SK-N-SH treated with all-trans-retinoic acid at 6 μM for 48 hours (cell line): ENCODE measurements around the gene CACNA2D3.
A peak's percentile ranks its signal among the peaks of the same experiment; 100 is the strongest.

Experiments used
- ATAC-seq: fragments of 200-7000 bp; cut with Tn5 transposase; 3 replicates; pipeline ENCODE4 v1.9.1; 2020; ENCODE audit warnings: mild to moderate bottlenecking, moderate library complexity
- ARNTL ChIP-seq: fragments of 450-650 bp; formaldehyde crosslinking; IDR thresholded peaks from 2 replicates; pipeline ENCODE4 v1.5.0; 2020; ENCODE audit warnings: low read depth, mild to moderate bottlenecking, moderate library complexity, borderline replicate concordance
- BACH2 ChIP-seq: fragments of 250-450 bp; sonication (Bioruptor Pico); IDR thresholded peaks from 2 replicates; pipeline ENCODE4 v1.9.0; 2021; ENCODE audit warnings: mild to moderate bottlenecking, borderline replicate concordance
- CSDC2 ChIP-seq: fragments of 250-450 bp; sonication (Bioruptor Pico); IDR thresholded peaks from 2 replicates; pipeline ENCODE4 v1.5.0; 2020; ENCODE audit warnings: mild to moderate bottlenecking, moderate library complexity
- ESRRG ChIP-seq: fragments of 250-450 bp; sonication (Bioruptor Pico); IDR thresholded peaks from 2 replicates; pipeline ENCODE4 v1.6.1; 2021; ENCODE audit warnings: mild to moderate bottlenecking
- GLIS3 ChIP-seq: fragments of 250-450 bp; sonication (Bioruptor Pico); IDR thresholded peaks from 2 replicates; pipeline ENCODE4 v1.5.0; 2020; ENCODE audit warnings: mild to moderate bottlenecking, moderate library complexity
- ISL1 ChIP-seq: fragments of 250-450 bp; sonication (Bioruptor Pico); IDR thresholded peaks from 2 replicates; pipeline ENCODE4 v2.1.2; 2022; ENCODE audit warnings: mild to moderate bottlenecking, moderate library complexity
- OSR1 ChIP-seq: fragments of 250-450 bp; sonication (Bioruptor Pico); IDR thresholded peaks from 2 replicates; pipeline ENCODE4 v1.8.0; 2022; ENCODE audit warnings: moderate library complexity, mild to moderate bottlenecking, inconsistent platforms
- PPARA ChIP-seq: fragments of 250-450 bp; sonication (Bioruptor Pico); IDR thresholded peaks from 2 replicates; pipeline ENCODE4 v1.5.0; 2020; ENCODE audit warnings: mild to moderate bottlenecking, borderline replicate concordance
- SNAI2 ChIP-seq: fragments of 250-450 bp; sonication (Bioruptor Pico); IDR thresholded peaks from 2 replicates; pipeline ENCODE4 v1.5.0; 2020; ENCODE audit warnings: mild to moderate bottlenecking, moderate library complexity
- TCF4 ChIP-seq: fragments of 250-450 bp; sonication (Bioruptor Pico); IDR thresholded peaks from 2 replicates; pipeline ENCODE4 v1.8.0; 2021; ENCODE audit warnings: mild to moderate bottlenecking, moderate library complexity, borderline replicate concordance
- TOX ChIP-seq: fragments of 250-450 bp; sonication (Bioruptor Pico); IDR thresholded peaks from 2 replicates; pipeline ENCODE4 v1.8.0; 2021; ENCODE audit warnings: mild to moderate bottlenecking, moderate library complexity, borderline replicate concordance
- ZC3H10 ChIP-seq: fragments of 250-450 bp; sonication (Bioruptor Pico); IDR thresholded peaks from 2 replicates; pipeline ENCODE4 v1.5.1; 2021; ENCODE audit warnings: mild to moderate bottlenecking, moderate library complexity
- ZFP3 ChIP-seq: fragments of 250-450 bp; sonication (Bioruptor Pico); IDR thresholded peaks from 2 replicates; pipeline ENCODE4 v1.5.0; 2020; ENCODE audit warnings: mild to moderate bottlenecking, moderate library complexity
- ZNF565 ChIP-seq: fragments of 450-650 bp; formaldehyde crosslinking; conservative IDR thresholded peaks from 2 replicates; pipeline ENCODE4 v1.5.0; 2020; ENCODE audit warnings: low read depth, mild to moderate bottlenecking, moderate library complexity
- ZNF8 ChIP-seq: fragments of 450-650 bp; formaldehyde crosslinking; IDR thresholded peaks from 2 replicates; pipeline ENCODE4 v1.5.0; 2020; ENCODE audit warnings: mild to moderate bottlenecking, moderate library complexity
- TF ChIP-seq, protein P1 (sequence below): fragments of 250-450 bp; sonication (Bioruptor Pico); IDR thresholded peaks from 2 replicates; pipeline ENCODE4 v1.5.1; 2021; ENCODE audit warnings: mild to moderate bottlenecking, moderate library complexity
- TF ChIP-seq, protein P2 (sequence below): fragments of 250-450 bp; sonication (Bioruptor Pico); IDR thresholded peaks from 2 replicates; pipeline ENCODE4 v1.5.1; 2020; ENCODE audit warnings: low read depth, mild to moderate bottlenecking, moderate library complexity
- TF ChIP-seq, protein P3 (sequence below): fragments of 250-450 bp; sonication (Bioruptor Pico); IDR thresholded peaks from 2 replicates; pipeline ENCODE4 v1.5.0; 2020; ENCODE audit warnings: mild to moderate bottlenecking, moderate library complexity
- TF ChIP-seq, protein P4 (sequence below): fragments of 250-450 bp; sonication (Bioruptor Pico); IDR thresholded peaks from 2 replicates; pipeline ENCODE4 v1.8.0; 2020; ENCODE audit warnings: mild to moderate bottlenecking, moderate library complexity, borderline replicate concordance
- TF ChIP-seq, protein P5 (sequence below): fragments of 250-450 bp; sonication (Bioruptor Pico); IDR thresholded peaks from 2 replicates; pipeline ENCODE4 v1.8.0; 2021; ENCODE audit warnings: low read depth, mild to moderate bottlenecking, moderate library complexity, borderline replicate concordance

The CACNA2D3 gene

DNA sequence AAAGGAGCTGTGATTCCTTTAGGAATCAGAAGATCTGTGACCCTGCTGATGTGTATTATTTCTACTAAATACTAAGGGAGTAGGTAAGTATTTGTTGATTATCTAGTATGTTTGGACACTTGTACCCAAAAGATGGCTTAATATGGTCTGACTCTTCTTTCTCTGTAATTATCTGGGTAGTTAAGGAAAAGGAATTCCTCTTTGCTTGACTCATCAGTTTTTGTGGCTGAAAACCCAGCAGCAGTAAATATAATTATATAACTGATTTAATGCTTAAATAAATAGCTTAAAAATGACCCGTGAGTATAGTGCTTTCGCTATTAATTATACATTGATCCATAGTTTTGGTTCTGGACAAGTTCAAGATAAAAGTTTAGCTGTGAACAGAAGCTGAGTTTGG, 649.7 kb downstream of the CACNA2D3 start:
- no peak for TF ChIP-seq PPARA (CRISPR knock-in tag)
- peak; percentile 53; the same call in 1 of the 2 replicates for TF ChIP-seq ISL1 (CRISPR knock-in tag)
- ATAC-seq, result no peak

DNA sequence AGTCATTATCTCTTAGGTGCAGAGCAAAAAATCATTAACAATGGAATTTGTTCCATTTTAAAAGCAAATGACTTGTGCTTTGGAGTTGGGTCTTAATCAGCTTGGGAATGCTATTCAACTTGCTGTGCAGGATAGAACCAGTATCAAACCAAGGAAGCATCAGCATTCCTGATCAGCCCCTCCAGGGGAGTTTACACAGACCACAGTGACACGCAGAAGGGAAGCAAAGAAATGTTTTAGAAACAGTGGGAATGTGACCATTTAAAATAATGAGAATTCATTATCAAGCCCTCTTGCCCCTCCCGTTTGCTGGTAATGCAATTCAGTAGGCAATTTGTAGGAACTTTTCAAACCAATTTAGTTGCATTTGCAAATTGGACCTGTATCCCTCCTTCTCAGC, 650.4 kb downstream of the CACNA2D3 start:
- ATAC-seq, result no peak
- no peak for TF ChIP-seq ESRRG
- TF ChIP-seq ARNTL (CRISPR knock-in tag), result no peak
- TF ChIP-seq SNAI2 (CRISPR knock-in tag), result no peak
- TF ChIP-seq, all 23 proteins: peak for 0

DNA sequence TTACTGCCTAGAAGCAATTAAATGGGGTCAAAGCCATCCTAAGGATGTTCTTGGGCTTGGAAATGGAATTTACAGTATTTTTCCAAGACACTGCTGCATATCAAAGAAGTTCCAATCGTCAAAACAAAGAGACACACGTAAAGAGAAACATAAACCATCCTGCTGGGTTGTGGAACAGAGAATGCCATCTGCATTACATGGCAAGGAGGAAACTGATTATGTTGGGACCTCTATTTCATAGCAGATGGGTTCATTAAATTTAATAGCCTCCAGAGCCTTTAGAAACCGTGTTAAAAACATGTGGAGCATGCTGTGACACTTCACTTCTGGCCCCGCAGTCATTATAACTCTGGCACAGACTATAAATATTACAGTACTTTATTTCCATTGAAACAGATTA, 650.9 kb downstream of the CACNA2D3 start:
- no peak for ATAC-seq
- TF ChIP-seq CSDC2 (CRISPR knock-in tag) (no peak), OSR1 (no peak)
- TF ChIP-seq, protein P1, sequence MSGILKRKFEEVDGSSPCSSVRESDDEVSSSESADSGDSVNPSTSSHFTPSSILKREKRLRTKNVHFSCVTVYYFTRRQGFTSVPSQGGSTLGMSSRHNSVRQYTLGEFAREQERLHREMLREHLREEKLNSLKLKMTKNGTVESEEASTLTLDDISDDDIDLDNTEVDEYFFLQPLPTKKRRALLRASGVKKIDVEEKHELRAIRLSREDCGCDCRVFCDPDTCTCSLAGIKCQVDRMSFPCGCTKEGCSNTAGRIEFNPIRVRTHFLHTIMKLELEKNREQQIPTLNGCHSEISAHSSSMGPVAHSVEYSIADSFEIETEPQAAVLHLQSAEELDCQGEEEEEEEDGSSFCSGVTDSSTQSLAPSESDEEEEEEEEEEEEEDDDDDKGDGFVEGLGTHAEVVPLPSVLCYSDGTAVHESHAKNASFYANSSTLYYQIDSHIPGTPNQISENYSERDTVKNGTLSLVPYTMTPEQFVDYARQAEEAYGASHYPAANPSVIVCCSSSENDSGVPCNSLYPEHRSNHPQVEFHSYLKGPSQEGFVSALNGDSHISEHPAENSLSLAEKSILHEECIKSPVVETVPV (CRISPR knock-in tag), result no peak
- TF ChIP-seq, protein P2, sequence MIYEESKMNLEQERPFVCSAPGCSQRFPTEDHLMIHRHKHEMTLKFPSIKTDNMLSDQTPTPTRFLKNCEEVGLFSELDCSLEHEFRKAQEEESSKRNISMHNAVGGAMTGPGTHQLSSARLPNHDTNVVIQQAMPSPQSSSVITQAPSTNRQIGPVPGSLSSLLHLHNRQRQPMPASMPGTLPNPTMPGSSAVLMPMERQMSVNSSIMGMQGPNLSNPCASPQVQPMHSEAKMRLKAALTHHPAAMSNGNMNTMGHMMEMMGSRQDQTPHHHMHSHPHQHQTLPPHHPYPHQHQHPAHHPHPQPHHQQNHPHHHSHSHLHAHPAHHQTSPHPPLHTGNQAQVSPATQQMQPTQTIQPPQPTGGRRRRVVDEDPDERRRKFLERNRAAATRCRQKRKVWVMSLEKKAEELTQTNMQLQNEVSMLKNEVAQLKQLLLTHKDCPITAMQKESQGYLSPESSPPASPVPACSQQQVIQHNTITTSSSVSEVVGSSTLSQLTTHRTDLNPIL (CRISPR knock-in tag), result no peak

DNA sequence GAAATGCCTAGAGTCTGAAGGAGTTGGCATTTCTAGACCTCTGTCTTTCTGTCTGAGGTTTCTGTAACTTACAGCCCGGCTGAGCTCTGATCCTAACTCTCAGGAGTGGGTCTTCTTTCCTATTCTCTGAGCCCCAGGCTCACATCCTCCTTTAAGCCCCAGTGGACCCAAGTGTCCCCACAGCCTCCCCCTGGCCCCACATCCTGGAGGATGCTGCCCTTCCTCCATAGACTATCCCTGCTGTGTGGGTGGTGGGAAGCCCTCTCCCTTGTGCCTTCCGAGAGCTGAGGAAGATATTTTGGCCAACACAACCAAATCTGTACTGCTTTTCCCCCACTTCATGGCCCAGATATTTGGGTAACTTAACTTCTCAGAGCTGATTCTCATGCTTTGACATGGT, 654.2 kb downstream of the CACNA2D3 start:
- ATAC-seq, result no peak
- TF ChIP-seq BACH2 (no peak), ARNTL (CRISPR knock-in tag) (no peak), ZNF8 (CRISPR knock-in tag) (no peak), ZFP3 (no peak), ZC3H10 (no peak), OSR1 (no peak), TCF4 (CRISPR knock-in tag) (no peak), TOX (CRISPR knock-in tag) (no peak), CSDC2 (CRISPR knock-in tag) (no peak), ZNF565 (CRISPR knock-in tag) (no peak), ISL1 (CRISPR knock-in tag) (no peak), GLIS3 (CRISPR knock-in tag) (no peak)
- TF ChIP-seq, protein P3, sequence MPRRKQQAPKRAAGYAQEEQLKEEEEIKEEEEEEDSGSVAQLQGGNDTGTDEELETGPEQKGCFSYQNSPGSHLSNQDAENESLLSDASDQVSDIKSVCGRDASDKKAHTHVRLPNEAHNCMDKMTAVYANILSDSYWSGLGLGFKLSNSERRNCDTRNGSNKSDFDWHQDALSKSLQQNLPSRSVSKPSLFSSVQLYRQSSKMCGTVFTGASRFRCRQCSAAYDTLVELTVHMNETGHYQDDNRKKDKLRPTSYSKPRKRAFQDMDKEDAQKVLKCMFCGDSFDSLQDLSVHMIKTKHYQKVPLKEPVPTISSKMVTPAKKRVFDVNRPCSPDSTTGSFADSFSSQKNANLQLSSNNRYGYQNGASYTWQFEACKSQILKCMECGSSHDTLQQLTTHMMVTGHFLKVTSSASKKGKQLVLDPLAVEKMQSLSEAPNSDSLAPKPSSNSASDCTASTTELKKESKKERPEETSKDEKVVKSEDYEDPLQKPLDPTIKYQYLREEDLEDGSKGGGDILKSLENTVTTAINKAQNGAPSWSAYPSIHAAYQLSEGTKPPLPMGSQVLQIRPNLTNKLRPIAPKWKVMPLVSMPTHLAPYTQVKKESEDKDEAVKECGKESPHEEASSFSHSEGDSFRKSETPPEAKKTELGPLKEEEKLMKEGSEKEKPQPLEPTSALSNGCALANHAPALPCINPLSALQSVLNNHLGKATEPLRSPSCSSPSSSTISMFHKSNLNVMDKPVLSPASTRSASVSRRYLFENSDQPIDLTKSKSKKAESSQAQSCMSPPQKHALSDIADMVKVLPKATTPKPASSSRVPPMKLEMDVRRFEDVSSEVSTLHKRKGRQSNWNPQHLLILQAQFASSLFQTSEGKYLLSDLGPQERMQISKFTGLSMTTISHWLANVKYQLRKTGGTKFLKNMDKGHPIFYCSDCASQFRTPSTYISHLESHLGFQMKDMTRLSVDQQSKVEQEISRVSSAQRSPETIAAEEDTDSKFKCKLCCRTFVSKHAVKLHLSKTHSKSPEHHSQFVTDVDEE (CRISPR knock-in tag), result no peak
- TF ChIP-seq, protein P4, sequence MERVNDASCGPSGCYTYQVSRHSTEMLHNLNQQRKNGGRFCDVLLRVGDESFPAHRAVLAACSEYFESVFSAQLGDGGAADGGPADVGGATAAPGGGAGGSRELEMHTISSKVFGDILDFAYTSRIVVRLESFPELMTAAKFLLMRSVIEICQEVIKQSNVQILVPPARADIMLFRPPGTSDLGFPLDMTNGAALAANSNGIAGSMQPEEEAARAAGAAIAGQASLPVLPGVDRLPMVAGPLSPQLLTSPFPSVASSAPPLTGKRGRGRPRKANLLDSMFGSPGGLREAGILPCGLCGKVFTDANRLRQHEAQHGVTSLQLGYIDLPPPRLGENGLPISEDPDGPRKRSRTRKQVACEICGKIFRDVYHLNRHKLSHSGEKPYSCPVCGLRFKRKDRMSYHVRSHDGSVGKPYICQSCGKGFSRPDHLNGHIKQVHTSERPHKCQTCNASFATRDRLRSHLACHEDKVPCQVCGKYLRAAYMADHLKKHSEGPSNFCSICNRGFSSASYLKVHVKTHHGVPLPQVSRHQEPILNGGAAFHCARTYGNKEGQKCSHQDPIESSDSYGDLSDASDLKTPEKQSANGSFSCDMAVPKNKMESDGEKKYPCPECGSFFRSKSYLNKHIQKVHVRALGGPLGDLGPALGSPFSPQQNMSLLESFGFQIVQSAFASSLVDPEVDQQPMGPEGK (CRISPR knock-in tag), result no peak
- TF ChIP-seq, protein P5, sequence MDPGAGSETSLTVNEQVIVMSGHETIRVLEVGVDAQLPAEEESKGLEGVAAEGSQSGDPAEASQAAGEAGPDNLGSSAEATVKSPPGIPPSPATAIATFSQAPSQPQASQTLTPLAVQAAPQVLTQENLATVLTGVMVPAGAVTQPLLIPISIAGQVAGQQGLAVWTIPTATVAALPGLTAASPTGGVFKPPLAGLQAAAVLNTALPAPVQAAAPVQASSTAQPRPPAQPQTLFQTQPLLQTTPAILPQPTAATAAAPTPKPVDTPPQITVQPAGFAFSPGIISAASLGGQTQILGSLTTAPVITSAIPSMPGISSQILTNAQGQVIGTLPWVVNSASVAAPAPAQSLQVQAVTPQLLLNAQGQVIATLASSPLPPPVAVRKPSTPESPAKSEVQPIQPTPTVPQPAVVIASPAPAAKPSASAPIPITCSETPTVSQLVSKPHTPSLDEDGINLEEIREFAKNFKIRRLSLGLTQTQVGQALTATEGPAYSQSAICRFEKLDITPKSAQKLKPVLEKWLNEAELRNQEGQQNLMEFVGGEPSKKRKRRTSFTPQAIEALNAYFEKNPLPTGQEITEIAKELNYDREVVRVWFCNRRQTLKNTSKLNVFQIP (CRISPR knock-in tag), result no peak
- TF ChIP-seq, all 23 proteins: peak for 0
